GM23248 (cell line): ENCODE results near the gene CFAP43.

Source experiments
- EZH2 ChIP-seq: fragments of 200-600 bp; sonication (generic); IDR thresholded peaks from 2 replicates; pipeline ENCODE4 v1.6.1; 2018; ENCODE audit warnings: antibody characterized with exemption, mild to moderate bottlenecking; ENCODE audit not compliant: insufficient read depth, poor library complexity, severe bottlenecking
- EZH2phosphoT487 ChIP-seq: fragments of 200-600 bp; sonication (generic); IDR thresholded peaks from 2 replicates; pipeline ENCODE4 v1.6.1; 2018; ENCODE audit warnings: antibody characterized with exemption, moderate library complexity, mild to moderate bottlenecking, low read depth; ENCODE audit not compliant: insufficient read depth

DNA sequence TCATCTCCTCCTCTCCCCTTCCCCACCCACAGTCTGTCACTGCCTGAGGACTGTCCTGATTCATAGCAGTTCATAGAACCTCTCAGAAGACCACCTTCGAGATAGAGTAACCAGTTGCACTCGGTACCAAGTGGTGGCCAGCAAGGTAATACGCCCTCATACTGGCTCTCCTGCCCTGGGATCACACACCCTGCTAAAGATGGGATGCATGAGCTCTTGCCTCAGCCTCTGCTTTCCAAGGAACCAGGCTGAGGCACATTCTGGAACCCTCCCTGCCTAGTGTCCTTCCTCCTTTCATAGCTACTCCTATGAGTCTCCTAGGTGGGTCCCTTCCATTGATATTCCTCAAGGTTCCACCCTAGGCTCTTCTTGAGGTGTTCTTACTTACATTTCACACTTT lies 15.5 kb downstream of the CFAP43 start:
- TF ChIP-seq EZH2 (no peak), EZH2phosphoT487 (no peak)
